Mucosa of descending colon (tissue), 3 donors: ENCODE results near the gene PLAC9. TPM values are rescaled to one million over a fixed set of nuclear protein-coding genes. Genes with fewer than 3 reads are reported as not detected.

ENCODE experiments used
- ATAC-seq: fragments of 200-7000 bp; cut with Tn5 transposase; one replicate; pipeline ENCODE4 v1.9.1; 2020; ENCODE audit warnings: mild to moderate bottlenecking, moderate library complexity
- DNase-seq, 3 donors: peaks; one replicate each; pipeline ENCODE4 v3.0.0-alpha.2; 2020
- H3K36me3 ChIP-seq: fragments of 200-600 bp; one replicate; pipeline ENCODE4 v1.8.0; 2021; ENCODE audit warnings: low read depth, mild to moderate bottlenecking
- H3K4me1 ChIP-seq: fragments of 200-600 bp; one replicate; pipeline ENCODE4 v1.8.0; 2021; ENCODE audit warnings: low read depth, mild to moderate bottlenecking
- H3K4me3 ChIP-seq: fragments of 200-600 bp; one replicate; pipeline ENCODE4 v1.8.0; 2021; ENCODE audit warnings: mild to moderate bottlenecking
- H3K9me3 ChIP-seq: fragments of 200-600 bp; one replicate; pipeline ENCODE4 v1.8.0; 2021; ENCODE audit warnings: mild to moderate bottlenecking
- CTCF ChIP-seq: fragments of 200-600 bp; IDR thresholded peaks from one replicate; pipeline ENCODE4 v1.8.0; 2022; ENCODE audit warnings: antibody characterized with exemption, mild to moderate bottlenecking
- intact Hi-C, 2 donors: fragments of 100-400 bp; cut with DNase I in 1 of 2; cut with micrococcal nuclease in 1 of 2; formaldehyde crosslinking; loops; one replicate each; pipeline versions ENCODE4 v1.11.0 to v1.11.1; 2022; cut with DNase I, micrococcal nuclease
- total RNA-seq, 3 donors: library from RNA; stranded (reverse); fragmentation: NEBNext Ultra II Directional in 2 of 3; extraction: Animal tissue kit (Norgen Biotek cat#: 25700) in 2 of 3; gene quantifications; one replicate each; pipeline versions ENCODE4 v1.2.1 to v1.2.4, GENCODE V29; 2021 to 2023
- donor health status: DM: no; HTN: no; CAD: no; lungs with moderate emphysema.
- donor health status: DM: no; HTN: no; CAD: no.
- donor health status: DM: no; HTN: yes; CAD: no.

PLAC9 gene
- total RNA-seq, 3 donors from 2014 or later: 3.2 to 15.1 (median 11.8) TPM

- no peak for TF ChIP-seq CTCF
- Histone ChIP-seq H3K4me1 (peaks cover 53% of the 10 kb centered on the region), H3K9me3 (no peaks in the 10 kb centered on the region), H3K4me3 (no peak overlapping the region), H3K36me3 (no peaks in the 10 kb centered on the region)
- intact Hi-C loops: no loop called here
- DNase-seq: no peak
- peak; percentile 3 for ATAC-seq
These were observed 54.5 kb downstream of the PLAC9 start for GRCh38 chr10:80187060-80187459.

GRCh38 chr10:80187465-80188409 is 55.2 kb downstream of the PLAC9 start:
- Histone ChIP-seq H3K4me3 (no peak overlapping the region), H3K4me1 (peaks cover 55% of the 10 kb centered on the region), H3K36me3 (no peaks in the 10 kb centered on the region), H3K9me3 (no peaks in the 10 kb centered on the region)
- TF ChIP-seq CTCF: no peak
- peak; percentile 73 for ATAC-seq
- peak; percentile 78 to 90 (median 80) for DNase-seq
- intact Hi-C loops: no loop called here

- no peak for TF ChIP-seq CTCF
- DNase-seq: no peak
- Histone ChIP-seq H3K4me3 (no peak overlapping the region), H3K9me3 (no peaks in the 10 kb centered on the region), H3K36me3 (no peaks in the 10 kb centered on the region), H3K4me1 (peaks cover 59% of the 10 kb centered on the region)
- no peak for ATAC-seq
- intact Hi-C loops: no loop called here
These were observed 56.2 kb downstream of the PLAC9 start for GRCh38 chr10:80188713-80189112.

GRCh38 chr10:80191589-80192270 is 59.2 kb downstream of the PLAC9 start:
- Histone ChIP-seq H3K4me1 (peaks cover 82% of the 10 kb centered on the region), H3K36me3 (no peaks in the 10 kb centered on the region), H3K9me3 (no peaks in the 10 kb centered on the region), H3K4me3 (no peak overlapping the region)
- no peak for TF ChIP-seq CTCF
- ATAC-seq (peak; percentile 81), DNase-seq (peak; percentile 85 to 93 (median 89))
- intact Hi-C loops: no loop called here

GRCh38 chr10:80192553-80192952 is 60.0 kb downstream of the PLAC9 start:
- H3K4me3 ChIP-seq: no peak overlapping the region
- intact Hi-C loops: no loop called here
- H3K9me3 ChIP-seq: no peaks in the 10 kb centered on the region
- ATAC-seq (no peak), DNase-seq (no peak)
- H3K4me1 ChIP-seq: peaks cover 83% of the 10 kb centered on the region
- TF ChIP-seq CTCF: no peak
- H3K36me3 ChIP-seq: no peaks in the 10 kb centered on the region
